HG03196 (cell line): Measurements from ENCODE around the gene CKMT2.
"Not testable (repeated sequence)": the region's sequence is repeated elsewhere in the genome, so short reads cannot be mapped to it uniquely, and the experiment has no call there.

ENCODE experiments used
- ATAC-seq: cut with Tn5 transposase; IDR thresholded peaks from one replicate; pipeline ENCODE4 v1.9.1; 2021; ENCODE audit not compliant: unreplicated experiment

The CKMT2 gene

GRCh38 chr5:81249240-81249639, 16.1 kb downstream of the CKMT2 start:
- ATAC-seq, result no peak

DNA sequence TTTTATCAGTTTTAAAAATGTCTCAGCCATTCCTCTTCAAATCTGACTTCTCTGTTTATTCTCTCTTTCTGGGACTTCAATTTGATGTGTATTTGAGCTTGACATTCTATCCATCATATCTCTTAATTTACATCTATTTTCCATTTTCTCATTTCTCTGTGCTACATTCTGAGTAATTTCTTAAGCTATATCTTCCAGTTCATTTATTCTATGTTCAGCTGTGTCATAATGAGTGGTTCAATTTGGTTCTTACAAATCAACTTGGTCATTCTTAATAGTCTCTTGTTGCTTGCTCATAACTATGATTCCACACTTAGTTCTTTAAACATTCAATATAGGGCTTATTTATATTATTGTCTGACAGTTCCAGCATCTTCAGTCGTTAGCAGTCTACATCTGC, 16.9 kb downstream of the CKMT2 start:
- ATAC-seq, result no peak

DNA sequence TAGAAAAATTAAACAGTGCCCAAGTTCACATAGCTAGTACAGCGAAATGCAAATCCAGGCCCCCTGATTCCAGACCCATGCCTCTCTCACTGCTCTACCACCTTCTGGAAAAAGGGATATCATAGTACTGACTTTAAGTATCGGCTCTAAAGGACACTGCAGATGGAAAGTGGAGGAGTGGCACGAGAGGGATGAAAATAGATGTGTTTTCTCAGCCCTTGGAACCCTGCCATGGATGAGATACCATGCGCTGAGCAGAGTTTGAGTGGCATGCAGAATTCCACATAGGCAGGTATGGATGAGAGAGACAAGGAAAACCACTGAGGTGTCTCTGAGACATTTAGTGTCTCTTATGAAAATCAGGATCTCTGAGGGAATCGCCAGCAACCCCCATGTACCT, 18.8 kb downstream of the CKMT2 start:
- ATAC-seq, result no peak

DNA sequence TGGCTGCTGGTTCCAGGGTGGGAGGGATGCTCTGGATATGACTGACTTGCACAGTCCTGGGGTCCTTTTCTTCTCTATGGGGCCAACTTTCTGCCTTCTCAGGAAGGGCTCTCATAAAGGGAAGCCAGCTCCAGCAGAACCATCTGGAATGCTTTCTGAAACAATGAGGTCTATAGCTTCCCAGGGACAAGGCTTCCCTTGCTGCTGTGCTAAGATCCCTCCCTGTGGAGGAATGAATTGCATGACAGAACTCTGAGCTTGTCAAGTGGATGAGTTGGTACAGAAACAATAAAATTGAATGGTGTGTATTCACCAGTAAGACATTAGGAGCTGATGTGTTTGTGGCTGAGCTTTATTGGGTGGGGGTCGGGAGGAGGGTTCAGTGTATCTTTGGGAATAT, 19.8 kb downstream of the CKMT2 start:
- no peak for ATAC-seq

DNA sequence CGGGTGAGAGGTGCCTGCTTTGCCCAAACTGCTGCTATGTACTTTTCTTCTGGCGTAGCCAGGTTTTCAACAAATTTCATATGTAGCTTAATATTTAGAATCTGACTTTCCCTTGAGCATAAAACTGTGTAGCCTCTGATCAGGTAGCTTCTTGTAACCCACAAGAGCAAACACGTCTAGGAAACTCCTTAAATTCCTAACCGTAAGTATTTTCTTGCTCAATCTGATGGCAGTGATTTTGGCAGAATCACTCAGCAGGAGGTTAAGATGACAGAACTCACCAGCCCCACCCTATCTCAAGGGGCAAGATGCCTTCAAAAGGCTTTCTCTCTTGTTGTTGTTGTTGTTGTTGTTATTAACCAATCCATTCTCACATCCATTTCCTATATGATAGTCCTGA, 20.8 kb downstream of the CKMT2 start:
- ATAC-seq, result no peak

DNA sequence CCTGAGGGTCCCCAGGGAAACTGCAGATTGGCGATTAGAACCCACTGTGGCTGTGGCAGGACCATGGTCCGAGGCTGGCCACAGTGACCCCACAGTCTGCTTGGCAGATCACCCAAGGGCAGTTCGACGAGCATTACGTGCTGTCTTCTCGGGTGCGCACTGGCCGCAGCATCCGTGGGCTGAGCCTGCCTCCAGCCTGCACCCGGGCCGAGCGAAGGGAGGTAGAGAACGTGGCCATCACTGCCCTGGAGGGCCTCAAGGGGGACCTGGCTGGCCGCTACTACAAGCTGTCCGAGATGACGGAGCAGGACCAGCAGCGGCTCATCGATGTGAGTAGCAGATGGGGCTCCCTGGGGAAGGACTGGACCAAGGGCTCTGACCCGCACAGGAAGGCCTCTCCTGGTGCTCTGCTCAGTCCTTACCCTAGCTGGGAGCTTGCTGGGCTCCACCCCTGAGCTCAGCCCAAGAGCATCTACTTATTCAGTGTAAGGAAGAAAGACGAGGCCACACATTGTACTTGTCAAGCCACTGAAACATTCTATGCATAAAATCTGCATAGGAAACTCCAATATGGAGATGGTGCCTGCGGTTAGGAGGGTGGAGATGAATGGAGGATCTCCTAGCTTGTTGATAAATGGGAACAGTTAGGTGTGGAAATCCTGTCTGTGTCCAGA, 21.9 kb downstream of the CKMT2 start:
- no peak for ATAC-seq

GRCh38 chr5:81256766-81257165, 23.6 kb downstream of the CKMT2 start:
- no peak for ATAC-seq

- ATAC-seq, result not testable (repeated sequence)
These were observed 29.7 kb downstream of the CKMT2 start for GRCh38 chr5:81262796-81263195.

- no peak for ATAC-seq
These were observed 32.0 kb downstream of the CKMT2 start for GRCh38 chr5:81265101-81265500.

DNA sequence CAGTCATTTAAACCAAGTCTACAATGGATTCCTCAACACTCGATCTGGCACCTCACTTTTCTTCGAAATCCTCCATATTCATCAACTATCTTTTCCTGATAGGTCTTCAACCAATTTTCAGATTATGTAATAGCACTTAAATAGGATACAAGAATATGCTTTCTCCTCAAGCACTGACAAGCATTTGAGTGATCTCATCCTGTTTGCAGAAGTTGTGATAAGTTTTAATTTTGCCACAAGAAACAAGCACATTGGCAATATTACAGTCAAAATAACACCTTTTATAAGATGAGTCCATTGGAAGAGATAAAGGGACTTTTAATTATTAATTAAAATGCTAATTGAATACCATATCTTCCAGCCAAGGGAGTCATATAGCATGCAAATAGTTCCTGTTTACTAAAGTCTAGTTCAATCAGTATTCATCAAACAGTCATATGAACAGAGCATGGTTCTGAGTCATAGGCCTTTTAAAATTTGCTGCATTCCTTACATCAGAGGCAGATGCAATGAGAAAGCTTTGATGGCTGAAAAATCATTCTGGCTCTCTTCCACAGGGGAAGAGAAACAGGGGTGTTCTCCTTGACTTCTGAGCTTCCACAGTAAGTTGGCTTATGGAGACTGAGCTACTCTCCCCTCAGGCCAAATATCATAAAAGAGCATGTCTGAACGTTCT, 35.5 kb downstream of the CKMT2 start:
- ATAC-seq, result no peak

DNA sequence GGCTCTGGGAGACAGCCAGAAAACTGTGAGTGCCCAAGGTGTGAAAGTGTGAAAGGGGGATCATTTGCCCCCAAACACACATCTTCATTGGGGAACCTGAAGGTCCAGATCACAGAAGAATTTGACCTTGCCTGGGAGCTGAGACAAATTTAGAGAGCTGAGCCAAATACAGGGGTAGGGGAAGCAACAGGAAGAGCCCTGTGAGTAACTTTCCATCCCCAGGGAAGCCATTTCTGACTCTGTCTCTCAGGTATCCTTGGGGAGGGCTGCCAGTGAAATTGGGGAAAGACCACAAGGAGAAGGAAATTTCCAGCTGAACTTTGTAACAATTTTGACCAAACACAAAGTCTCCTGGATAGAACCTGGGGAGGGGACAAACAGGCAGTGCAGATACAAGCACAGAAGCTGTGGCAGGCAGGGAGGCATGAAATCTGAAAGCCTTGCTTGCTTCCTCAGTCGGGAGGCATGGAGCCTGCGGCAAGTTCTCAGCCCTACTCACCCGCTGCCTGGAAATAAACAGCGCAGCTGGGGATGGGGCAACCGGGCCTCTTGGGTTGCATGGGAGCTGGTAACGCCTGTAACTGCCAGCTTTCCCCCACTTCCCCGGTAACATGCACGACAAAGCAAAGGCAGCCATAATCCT, 36.8 kb downstream of the CKMT2 start:
- no peak for ATAC-seq

DNA sequence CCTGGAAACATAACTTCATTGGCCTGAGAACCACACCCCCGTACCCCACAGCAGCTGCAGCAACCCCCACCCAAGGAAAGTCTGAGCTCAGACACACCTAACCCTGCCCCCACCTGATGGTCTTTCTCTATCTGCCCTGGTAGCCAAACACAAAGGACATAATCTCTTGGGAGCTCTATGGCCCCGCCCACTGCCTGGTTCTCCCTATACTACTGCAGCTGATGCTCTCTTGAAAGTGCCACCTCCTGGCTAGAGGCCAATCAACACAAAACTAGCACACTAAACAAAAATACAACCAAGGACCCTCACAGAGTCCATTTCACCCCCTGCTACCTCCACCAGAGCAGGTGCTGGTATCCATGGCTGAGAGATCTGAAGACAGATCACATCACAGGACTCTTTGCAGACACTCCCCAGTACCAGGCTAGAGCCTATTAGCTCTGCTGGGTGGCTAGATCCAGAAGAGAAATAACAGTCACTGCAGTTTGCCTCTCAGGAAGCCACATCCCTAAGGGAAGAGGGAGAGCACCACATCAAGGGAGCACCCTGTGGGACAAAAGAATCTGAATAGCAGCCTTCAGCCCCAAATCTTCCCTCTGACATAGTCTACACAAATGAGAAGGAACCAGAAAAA, 37.4 kb downstream of the CKMT2 start:
- not testable (repeated sequence) for ATAC-seq

DNA sequence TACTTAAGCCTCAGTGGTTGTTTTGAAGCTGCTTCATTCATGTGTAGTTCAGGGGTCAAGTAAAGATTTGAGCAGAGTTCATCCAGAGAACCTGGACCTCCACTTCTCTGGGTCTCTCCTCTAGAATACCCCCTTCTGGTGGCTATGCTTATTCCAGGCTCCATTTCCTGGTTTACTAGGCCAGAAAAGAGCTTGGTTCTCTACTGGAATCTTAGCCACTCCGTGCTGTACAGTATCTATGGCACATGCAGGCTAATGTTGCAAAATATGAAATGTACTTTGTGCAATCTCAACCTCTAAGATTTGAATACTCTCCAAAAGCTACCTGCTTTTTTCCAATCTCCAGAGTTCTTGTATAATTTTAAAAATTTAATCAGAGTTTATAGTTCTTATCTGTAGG, 50.9 kb downstream of the CKMT2 start:
- ATAC-seq, result no peak

GRCh38 chr5:81286059-81286617, 53.0 kb downstream of the CKMT2 start:
- no peak for ATAC-seq

GRCh38 chr5:81288021-81288433, 54.9 kb downstream of the CKMT2 start:
- no peak for ATAC-seq

GRCh38 chr5:81290146-81290545, 57.0 kb downstream of the CKMT2 start:
- no peak for ATAC-seq

GRCh38 chr5:81292130-81292529, 59.0 kb downstream of the CKMT2 start:
- no peak for ATAC-seq

GRCh38 chr5:81294021-81294420, 60.9 kb downstream of the CKMT2 start:
- not testable (repeated sequence) for ATAC-seq

DNA sequence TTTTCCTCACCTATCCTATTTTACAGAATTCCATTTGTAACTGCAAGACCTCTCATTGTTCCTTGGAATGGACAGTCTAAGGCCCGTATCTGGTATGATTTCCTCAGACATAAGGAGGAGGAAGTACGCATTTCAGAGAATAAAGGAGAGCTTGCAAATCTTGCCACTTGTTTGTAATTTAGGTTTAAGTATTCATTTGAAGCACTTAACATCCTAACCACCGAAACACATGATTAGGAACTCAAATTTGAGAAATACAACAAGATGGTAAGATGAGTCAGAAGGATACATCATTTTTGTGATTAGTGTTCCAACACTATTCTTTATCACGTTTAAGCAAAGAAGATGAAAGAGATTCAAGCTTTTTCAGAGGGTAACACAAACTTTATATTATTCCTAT, 64.4 kb downstream of the CKMT2 start:
- no peak for ATAC-seq

DNA sequence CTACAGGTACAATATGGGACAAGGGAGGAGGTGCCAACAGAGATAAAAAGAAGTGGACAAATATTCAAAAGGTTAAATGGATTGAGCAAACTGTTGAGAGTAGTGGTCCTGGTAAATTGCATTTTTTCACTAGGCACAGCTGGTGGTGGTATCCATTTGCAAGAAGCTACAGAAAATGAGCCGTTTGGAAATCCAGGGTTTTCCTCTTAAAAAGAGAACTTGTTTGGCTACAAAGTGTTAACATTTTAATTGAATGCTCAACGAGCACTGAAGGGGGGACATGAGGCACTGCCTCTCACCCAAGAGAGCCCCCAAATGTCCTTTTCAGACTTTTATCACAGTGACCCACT, 67.8 kb downstream of the CKMT2 start:
- no peak for ATAC-seq

- ATAC-seq, result peak; percentile 95
These were observed 68.3 kb downstream of the CKMT2 start, which contains the start of gene ZCCHC9 for GRCh38 chr5:81301271-81302015. TSS of gene ZCCHC9 (plus strand) at chr5:81301587. CDS start at chr5:81304758, 3,171 bp downstream.
